ENCODE measurements around the gene CLCN6.

GRCh38 chr1:11826946-11827345 lies 21.0 kb downstream of the CLCN6 start:
- TF ChIP-seq CTCF (IDR thresholded peaks at IDR 0.05), result no peak
- no peak for TF ChIP-seq POLR2A (IDR thresholded peaks at IDR 0.05)

Measured in right lobe of liver (tissue), 4 donors.